TTC549 (cell line): Measurements from ENCODE around the gene UGT8.
"Not testable (repeated sequence)": the region's sequence is repeated elsewhere in the genome, so short reads cannot be mapped to it uniquely, and the experiment has no call there.

Source experiments
- FAIRE-seq: peaks from 2 replicates; lab custom pipeline; 2012; peaks lifted over from hg19 to GRCh38; lab: Jason Lieb, UNC

The UGT8 gene

DNA sequence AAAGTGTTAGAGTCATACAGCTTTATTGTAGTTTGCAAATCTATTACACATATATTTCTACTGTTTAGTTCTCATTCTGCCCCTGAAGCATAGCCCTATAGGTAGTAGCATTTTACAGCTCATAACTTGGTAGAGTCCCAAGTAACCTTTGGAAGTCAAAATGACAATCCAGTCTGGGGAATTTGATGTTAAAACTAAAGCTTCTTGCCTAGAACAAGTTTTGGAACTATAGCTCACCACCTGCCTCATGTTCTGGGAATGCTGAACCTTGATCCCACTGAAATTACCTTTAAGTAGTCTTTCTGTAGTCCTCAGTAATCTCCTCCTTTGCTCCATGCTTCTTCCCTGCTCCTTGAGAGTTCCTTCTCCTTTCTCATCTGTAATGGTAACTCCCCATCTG, 8.4 kb downstream of the UGT8 start:
- FAIRE-seq: no peak

DNA sequence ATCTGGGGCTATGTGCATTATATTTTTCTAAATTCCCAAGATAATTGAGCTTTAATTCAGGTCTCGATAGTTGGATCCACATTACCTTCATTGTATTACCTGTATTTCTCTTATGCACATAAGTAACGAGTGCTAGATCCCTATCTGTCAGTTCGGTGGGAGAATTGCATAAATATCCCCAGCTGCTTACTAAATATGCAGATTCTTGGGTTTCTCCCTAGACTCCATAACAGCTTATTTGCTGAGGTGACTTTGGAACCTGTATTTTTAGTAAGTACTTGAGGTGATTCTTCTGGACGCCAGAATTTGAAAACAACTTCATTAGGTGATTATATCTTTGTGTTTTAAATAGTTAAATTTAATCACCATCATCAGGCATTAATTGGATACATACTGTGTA, 15.0 kb downstream of the UGT8 start:
- no peak for FAIRE-seq

DNA sequence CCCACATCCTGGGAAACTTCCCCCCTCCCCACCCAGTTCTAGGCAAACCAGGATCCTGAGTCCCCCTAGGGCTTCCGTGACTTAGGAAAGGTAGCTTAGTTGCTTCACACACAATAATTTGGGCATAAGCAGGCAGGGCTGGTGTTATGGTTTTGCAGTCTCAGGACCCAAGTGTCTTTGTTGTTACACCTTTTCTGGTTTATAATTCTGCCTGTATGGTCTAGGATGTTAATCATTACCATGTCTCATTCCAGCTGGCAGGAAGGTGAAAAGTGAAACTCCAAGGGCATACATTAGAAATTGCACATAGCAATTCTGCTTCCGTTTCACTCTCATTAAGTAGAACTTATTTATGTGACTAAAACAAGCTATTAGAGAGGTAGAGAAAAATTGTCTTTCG, 16.8 kb downstream of the UGT8 start:
- no peak for FAIRE-seq

DNA sequence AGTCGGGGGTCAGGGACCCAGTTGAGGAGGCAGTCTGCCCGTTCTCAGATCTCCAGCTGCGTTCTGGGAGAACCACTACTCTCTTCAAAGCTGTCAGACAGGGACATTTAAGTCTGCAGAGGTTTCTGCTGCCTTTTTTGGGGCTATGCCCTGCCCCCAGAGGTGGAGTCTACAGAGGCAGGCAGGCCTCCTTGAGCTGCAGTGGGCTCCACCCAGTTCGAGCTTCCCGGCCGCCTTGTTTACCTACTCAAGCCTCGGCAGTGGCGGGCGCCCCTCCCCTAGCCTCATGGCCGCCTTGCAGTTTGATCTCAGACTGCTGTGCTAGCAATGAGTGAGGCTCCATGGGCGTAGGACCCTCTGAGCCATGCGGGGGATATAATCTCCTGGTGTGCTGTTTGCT, 17.4 kb downstream of the UGT8 start:
- not testable (repeated sequence) for FAIRE-seq

DNA sequence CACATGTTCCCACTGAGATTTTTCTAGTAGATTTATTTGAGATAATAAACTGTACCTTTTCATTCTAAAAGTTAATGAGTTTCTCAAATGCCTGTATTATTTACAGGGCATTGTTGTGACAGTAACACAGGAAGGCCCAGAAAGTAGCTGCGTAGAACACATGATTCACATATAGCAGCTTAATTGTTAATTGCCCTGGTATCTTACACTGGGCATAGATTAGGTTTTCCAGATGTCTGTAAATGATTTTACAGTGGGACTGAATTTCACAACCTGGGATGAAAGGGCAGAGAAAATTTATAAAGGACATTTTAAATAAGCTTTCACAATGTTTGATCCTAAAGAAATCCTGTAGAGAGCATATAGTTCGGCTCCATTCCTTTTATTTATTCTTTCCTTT, 27.6 kb downstream of the UGT8 start:
- FAIRE-seq: no peak

DNA sequence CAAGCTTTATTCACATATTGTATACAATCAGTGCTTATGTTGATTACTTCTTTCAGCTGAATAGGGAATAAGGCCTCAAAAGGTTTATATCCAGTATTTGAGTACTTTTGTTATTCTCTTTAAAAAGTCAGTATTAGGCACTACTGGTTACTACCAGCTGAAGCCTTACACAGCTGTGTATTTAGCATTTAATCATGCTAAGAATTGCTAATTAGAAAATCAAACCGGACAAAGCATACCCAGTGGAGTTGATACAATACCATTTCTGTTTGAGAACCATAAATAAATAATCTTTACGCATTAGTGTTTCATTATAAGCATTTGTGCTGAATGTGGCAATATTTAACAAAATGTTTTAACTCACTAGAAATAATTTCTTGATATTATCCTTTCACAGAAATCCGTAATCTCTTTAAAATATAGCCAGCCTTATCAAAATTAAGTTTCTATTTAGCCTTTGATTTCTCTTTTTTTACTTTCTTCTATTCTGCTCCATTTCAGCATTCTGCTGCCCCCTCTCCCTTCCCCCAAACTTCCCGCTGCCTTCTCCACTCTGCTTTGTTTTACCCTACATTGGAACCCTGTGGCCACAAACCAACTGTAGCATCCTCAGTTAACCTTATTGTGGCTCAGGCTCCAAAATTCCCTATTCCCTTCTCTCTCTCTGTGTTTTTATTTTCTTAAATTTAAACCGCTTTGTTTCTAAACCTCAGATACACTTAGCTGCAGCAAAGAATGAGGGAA, 37.8 kb downstream of the UGT8 start:
- no peak for FAIRE-seq

DNA sequence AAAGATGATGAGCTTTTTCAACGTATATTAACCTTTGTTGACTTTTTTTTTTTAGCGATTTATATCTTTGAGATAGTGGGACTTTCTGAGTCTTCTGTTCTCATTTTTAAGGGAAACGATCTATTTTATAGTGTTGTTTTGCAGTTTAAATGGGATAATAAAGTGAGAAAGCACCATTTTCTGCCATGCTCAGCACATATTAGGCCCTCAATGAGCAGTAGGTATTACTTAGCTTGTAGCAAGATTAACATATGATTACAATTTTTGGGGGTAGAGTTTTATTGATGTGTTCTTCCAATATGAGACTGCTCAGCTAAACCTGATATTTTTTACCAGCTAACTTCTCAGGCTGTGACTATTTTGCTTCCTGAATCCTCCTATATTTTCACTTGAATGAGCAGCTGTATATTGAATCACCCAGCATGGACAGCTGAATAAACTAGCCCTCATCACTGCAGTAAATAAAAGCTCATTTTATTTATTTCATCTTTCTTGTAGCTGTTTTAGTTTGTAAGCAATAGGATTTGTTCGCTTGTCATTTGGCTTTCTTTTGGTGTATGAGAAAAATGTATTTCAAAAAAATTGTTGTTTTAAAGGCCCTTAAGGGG, 43.7 kb downstream of the UGT8 start:
- no peak for FAIRE-seq

DNA sequence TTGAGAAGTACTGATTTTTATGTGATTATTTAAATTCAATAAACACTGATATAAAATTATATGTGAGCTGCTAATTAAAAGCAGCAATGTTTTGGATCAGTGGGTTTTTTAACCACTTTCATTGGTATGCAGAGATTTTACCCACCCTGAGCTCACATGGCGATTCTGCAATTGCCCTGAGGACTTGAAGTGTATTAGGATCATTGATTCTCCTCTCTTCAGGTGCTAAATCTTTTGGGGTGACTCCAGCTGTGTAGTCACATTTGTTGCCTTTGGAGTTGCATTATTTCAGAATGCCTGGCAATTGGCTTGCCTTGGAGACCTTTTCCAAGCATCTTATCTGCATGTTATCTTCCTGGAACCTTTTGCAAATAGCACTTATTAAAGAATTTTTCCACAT, 51.3 kb downstream of the UGT8 start:
- no peak for FAIRE-seq

DNA sequence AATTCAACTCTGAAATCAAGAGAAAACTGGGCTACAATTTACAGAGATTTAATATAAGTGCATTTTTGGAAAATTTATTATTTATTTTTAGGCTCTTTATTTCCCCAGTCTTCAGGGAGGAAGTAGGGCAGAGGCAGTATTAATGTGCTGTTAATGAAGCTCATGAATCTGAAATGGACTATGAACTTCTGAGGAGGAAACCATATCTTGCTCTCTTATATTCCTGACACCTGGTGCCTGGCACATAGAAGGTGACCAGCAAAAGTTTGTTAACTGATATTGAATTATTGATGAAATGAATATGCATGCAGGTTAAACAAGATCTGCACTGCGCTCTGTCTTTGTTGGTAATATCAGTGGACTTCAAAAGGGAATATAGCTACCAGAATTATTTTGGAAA, 55.1 kb downstream of the UGT8 start:
- FAIRE-seq: no peak

DNA sequence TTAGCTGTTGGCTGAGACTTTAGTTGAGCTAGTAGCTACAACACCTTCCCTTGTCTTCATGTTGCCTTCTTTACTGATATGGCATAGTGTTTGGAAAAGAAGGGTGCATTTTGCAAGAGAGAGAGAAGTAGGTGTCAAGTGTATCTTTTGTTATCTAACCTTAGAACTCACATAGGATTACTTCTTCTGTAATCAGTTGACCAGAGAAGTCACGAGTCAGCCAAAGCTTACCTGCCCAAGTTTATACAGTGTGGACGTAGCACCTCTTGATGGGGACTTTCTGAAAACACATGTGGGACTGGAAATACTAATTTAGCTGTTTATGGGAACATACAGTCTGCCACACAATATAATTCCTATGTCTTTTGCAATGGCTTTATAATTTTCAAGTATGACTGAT, 56.0 kb downstream of the UGT8 start:
- no peak for FAIRE-seq

DNA sequence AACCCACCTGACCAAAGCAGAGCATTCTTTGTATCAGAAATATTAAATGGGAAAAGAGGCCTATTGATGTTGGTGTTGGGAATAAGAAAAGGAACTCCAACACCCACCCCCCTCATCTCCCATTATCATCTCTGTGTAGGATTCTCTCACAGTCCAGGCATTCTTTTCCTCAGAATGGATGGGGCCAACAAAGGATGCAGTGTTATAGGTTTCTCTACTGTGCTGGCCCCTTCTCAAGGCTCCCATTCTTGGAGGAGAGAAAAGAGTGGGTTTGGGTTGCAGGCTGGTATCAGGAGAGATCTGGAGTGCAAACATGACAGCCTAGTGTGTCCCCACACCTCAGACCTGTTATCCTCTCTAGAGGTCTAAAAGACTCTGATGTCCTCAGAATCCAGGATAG, 59.6 kb downstream of the UGT8 start:
- FAIRE-seq: no peak

DNA sequence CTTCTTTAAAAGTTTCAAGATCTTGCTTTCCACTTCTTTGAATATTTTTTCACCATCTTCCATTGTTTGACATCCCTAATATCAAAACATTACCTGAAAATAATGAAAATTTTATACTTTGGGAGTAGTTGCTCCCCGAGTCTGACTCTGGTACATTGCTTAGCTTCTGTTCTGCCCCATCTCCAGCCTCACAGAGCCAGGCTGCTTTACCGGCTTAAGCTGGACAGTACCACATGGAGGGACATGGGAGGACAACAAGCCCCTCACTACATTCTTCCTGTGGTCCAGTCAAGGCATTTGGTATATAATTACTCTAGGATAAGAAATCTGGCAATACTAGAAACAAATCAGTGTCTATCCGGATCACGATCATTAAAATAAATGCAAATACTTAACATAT, 60.2 kb downstream of the UGT8 start:
- FAIRE-seq: no peak

DNA sequence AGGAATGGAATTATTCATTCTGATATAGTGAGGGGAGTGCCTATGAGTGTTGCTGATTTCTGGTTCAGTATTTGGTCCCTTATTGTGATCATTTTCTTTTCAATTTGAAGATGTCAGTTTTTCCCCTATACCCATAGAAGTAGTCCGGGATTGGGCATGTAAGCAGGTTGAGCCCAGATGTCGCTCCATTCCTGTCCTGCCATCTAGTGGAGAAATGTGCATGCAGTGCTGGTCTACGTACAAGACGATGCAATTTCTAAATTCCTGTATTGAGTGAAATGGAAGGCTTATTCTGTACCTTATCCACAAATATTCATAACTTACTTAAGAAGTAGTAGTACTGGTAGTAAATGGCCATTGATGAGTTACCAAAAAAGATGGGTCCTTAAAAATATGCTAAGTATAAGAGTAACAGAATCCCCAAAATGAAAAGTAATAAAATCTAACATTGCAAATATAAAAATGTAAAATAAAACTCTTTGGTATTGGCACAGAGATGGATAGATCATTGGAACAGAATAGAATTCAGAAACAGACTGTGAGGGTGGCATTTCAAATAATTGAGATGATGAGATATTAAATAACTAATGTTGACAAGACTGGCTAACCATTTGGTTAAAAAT, 60.9 kb downstream of the UGT8 start:
- FAIRE-seq: peak; percentile 45

DNA sequence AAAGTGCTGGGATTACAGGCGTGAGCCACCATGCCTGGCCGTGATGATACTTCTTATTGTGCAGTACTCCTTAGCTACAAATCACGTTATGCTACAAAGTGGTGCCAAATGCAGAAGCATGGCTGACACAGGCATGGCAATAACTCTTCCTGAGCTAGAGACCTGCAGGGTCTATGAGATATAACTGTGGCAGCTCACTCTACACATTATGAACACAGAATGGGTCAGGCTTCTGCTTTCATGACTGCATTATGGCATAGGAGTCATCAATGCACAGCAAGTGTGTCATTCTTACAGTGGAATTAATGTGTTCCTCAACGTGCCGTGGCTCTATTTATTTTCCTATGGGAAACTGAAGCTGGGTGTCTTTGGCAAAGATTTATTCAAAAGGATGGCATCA, 64.5 kb downstream of the UGT8 start:
- no peak for FAIRE-seq

DNA sequence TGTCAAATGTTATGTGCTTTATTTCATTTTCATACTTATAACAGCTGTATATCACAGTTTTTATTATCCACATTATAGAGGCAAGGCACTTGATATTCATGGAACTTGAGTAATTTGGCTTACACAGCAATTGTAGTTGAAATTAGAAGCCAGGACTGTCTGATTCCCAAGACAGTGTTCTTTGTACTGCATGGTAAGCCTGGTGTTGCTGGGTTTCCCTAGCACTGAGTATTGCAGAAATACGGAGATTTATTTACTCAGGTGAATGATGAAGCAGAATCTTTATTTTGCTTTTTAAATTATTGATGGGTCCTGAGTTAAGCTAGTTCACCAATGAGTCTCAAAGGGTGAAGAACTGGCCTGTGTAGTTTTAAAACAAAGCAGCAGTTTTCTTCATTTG, 70.0 kb downstream of the UGT8 start:
- FAIRE-seq: no peak

DNA sequence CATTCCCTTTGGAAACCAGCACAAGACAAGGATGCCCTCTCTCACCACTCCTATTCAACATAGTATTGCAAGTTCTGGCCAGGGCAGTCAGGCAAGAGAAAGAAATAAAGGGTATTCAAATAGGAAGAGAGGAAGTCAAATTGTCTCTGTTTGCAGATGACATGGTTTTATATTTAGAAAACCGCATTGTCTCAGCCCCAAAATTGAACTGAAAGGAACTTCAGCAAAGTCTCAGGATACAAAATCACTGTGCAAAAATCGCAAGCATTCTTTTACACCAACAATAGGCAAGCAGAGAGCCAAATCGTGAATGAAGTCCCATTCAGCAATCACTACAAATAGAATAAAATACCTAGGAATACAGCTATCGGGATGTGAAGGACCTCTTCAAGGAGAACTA, 72.1 kb downstream of the UGT8 start:
- not testable (repeated sequence) for FAIRE-seq

DNA sequence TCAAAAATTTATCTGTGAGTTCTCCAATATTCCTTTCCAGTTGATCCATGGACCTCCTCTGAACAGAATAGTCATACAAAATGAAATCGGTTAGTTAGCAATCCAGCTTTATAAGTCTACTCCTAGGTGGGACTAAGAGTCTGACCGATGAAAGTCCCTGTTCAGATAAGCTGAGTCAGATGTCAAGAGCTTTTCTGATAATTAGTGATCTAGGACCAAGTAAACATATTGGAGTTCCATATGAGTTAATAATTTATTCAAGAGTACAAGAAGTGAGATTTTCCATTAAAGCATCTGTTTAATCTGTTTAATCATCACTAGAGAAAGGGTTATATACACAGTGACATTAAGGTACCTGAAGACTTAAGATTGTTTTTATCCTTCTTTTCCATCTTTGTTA, 74.7 kb downstream of the UGT8 start:
- FAIRE-seq: no peak

DNA sequence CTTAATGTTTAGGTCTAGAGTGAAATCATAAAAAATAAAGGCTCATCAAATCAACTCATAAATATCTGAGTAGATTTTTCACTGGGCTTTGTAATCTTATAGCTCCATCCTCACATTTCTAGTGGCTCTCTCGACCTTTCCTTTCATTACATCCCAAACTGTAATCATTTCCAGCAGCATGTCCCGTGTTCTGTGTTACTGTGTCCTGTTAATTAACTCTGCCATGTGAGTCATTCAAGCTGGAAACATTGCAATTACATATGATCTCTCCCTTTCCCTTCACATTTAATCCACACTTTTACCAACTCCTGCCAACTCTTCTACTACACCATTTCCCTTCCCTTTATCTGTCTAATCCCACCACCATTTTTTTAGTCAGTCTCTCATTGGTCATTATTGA, 75.5 kb downstream of the UGT8 start:
- no peak for FAIRE-seq

DNA sequence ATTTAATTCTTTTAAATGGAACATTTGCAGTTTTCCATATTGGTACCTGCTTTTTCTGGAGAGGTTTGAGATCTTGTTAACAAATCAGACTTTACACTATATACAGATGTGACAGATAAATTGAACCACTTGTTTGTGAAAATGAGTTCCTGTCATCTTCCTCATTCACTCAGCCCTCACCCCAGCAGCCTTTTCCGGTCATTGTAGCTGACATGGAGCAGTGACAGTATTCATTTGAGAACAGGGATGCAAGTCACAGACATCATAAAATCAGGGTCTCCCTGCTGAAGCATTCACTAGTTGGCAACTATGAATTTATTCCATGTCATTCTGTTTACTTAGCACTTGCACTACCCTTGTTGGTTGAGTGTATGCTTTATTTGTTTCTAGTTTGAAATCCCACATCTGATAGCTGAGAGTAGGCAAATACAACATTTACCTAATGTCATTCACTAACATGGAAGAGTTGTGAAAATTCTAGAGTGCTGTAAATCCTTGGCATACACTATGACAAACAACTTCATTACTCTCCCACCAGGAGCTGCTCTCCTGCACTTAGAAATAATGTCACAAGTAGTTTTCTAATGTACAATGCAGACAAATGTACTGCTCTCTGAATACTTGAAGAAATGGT, 78.9 kb downstream of the UGT8 start:
- FAIRE-seq: no peak

DNA sequence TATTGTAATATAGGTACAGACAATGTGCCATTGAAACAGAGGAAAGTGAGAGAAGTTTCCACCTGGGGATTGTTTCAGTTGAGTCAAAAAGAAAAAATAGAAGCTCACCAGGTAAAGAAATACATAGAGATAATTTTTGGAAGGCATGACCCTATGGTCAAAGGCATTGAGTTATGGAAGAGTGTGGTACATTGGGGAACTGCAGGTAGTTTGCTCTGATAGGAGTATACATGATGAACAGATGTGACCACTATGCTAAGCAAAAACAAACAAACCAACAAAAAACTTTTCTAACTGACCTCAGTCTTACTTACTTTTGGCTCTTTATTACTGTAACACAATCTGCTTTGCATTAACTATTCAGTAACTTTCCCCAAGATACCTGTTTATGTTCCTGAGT, 85.9 kb downstream of the UGT8 start:
- FAIRE-seq: no peak

DNA sequence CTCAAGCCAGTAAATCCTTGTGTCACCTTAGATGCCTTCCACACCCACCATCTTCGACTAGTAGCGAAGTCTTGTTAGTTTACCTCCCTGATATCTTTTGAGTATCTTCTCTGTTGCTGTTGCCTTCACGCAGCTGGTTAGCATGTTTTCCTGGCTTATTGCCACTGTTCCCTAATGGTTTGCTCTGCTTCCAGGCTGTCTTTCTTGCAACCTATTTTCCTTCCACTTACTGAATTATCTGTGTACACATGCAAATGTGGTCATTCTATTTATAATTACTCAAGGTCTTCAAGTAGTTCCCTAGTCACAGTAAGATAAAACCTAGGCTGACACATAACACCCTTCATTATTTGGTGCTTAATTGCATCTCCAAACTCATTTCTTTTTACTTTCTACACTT, 89.5 kb downstream of the UGT8 start:
- no peak for FAIRE-seq

DNA sequence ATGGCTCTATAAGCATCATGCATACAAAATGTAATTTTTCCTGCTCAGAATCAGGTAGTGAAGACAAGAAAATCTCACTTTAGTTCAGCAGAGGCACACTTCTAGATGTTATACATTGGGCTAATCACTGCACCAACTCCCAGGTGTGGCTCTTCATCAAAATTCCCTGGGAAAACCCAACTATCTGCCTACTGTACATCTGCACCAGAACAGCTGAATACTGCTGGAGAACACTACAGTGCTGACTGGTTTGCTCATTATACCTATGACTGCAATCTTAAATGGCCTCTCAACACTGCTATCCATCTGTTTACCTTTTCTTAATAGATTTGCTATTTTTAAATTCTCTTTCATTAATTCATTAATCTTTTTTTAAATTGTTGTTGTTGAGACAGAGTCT, 92.0 kb downstream of the UGT8 start:
- FAIRE-seq: no peak

DNA sequence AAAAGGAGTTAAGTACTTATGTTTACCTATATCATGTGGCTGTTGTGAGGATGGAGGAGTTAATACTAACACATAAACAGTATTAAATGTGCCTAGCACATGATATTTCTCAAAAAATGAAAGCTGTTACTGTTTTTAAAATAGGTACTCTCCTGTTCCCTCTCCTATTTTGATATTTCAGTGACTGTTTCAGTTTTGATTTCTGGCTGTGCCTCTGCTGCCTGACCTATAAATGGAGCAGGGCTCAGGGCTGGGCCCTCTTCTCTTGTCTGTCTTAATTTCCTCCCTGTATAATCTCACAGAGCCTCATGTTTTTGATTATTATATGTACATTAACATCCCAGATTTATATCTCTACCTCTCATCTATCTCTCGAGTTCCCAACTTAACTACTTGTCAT, 93.3 kb downstream of the UGT8 start:
- no peak for FAIRE-seq

DNA sequence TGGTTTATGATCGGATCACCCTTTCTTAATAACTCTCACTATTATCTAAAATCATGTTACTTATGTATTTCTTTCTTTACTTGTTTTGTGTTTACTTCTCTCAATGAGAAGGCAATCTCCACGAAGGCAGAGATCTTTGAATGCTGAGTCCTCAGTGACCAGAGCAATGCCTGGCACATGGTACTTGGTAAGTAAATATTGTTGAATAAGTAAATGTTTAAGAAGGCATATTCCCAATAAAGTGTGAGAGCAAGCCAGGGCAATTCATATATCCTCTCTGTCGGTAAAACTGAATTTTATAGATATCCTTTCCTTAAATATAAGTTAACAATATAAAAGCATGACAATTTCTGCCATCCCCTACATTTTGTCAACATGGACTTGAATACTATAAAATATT, 94.4 kb downstream of the UGT8 start:
- no peak for FAIRE-seq
